Stimulated activated CD4-positive, alpha-beta T cell treated with anti-CD3 and anti-CD28 coated beads, Interleukin-4, amount 100 ng/mL, for 4 hours (primary cell): ENCODE measurements around the gene FBXO22.
"Not testable (repeated sequence)": the region's sequence is repeated elsewhere in the genome, so short reads cannot be mapped to it uniquely, and the experiment has no call there.

Experiments used
- DNase-seq, 2 experiments: peaks; one replicate each; pipeline ENCODE4 v3.0.0-alpha.2; 2020

FBXO22 gene

GRCh38 chr15:75921732-75922703 lies 18.3 kb downstream of the FBXO22 start:
- no peak for DNase-seq

GRCh38 chr15:75923756-75924155 lies 20.1 kb downstream of the FBXO22 start:
- no peak for DNase-seq

- no peak for DNase-seq
Observed at GRCh38 chr15:75924576-75924975, 20.9 kb downstream of the FBXO22 start.

- DNase-seq = no peak
Observed at GRCh38 chr15:75925440-75925839, 21.8 kb downstream of the FBXO22 start.

GRCh38 chr15:75926931-75927330 lies 23.3 kb downstream of the FBXO22 start:
- no peak for DNase-seq

GRCh38 chr15:75927601-75928000 lies 23.9 kb downstream of the FBXO22 start:
- no peak for DNase-seq

- DNase-seq = no peak
Observed at GRCh38 chr15:75928680-75929608, 25.3 kb downstream of the FBXO22 start.

GRCh38 chr15:75929799-75930565 lies 26.3 kb downstream of the FBXO22 start:
- DNase-seq = no peak

- no peak for DNase-seq
Observed at GRCh38 chr15:75930866-75931265, 27.2 kb downstream of the FBXO22 start.

GRCh38 chr15:75942464-75942863 lies 38.8 kb downstream of the FBXO22 start:
- DNase-seq = no peak

- no peak for DNase-seq
Observed at GRCh38 chr15:75943246-75943645, 39.6 kb downstream of the FBXO22 start.

GRCh38 chr15:75943713-75944215 lies 40.1 kb downstream of the FBXO22 start:
- DNase-seq = no peak

GRCh38 chr15:75945953-75946352 lies 42.3 kb downstream of the FBXO22 start:
- DNase-seq = no peak

GRCh38 chr15:75947092-75947491 lies 43.4 kb downstream of the FBXO22 start:
- DNase-seq = no peak

GRCh38 chr15:75948761-75949296 lies 45.2 kb downstream of the FBXO22 start:
- DNase-seq = no peak

GRCh38 chr15:75952525-75952924 lies 48.8 kb downstream of the FBXO22 start:
- DNase-seq = no peak

GRCh38 chr15:75955720-75956119 lies 52.0 kb downstream of the FBXO22 start:
- no peak for DNase-seq

- no peak for DNase-seq
Observed at GRCh38 chr15:75961331-75961730, 57.7 kb downstream of the FBXO22 start.

GRCh38 chr15:75966073-75966472 lies 62.4 kb downstream of the FBXO22 start:
- DNase-seq = no peak

GRCh38 chr15:75976766-75977165 lies 73.1 kb downstream of the FBXO22 start:
- DNase-seq = not testable (repeated sequence)

- DNase-seq = no peak
Observed at GRCh38 chr15:75981149-75981815, 77.6 kb downstream of the FBXO22 start.

- DNase-seq = no peak
Observed at GRCh38 chr15:75982468-75982867, 78.8 kb downstream of the FBXO22 start.
